Testis (tissue), 3 donors: ENCODE data around the gene SMOC2. TPM values are rescaled to one million over a fixed set of nuclear protein-coding genes. Genes with fewer than 3 reads are reported as not detected.

Experiments
- DNase-seq: peaks from one replicate; pipeline ENCODE4 v3.0.0-alpha.2; 2019
- H3K27ac ChIP-seq, 2 donors: fragments of 200-600 bp; sonication (generic); one replicate each; pipeline ENCODE4 v1.5.1; 2019
- H3K27me3 ChIP-seq: fragments of 200-600 bp; sonication (generic); one replicate; pipeline ENCODE4 v1.5.1; 2019
- H3K36me3 ChIP-seq: fragments of 200-600 bp; sonication (generic); one replicate; pipeline ENCODE4 v1.5.1; 2017; ENCODE audit warnings: low read depth; ENCODE audit errors: missing control alignments
- H3K4me1 ChIP-seq: fragments of 200-600 bp; sonication (generic); one replicate; pipeline ENCODE4 v1.5.1; 2019
- H3K4me3 ChIP-seq, 2 donors: fragments of 200-600 bp; sonication (generic); one replicate each; pipeline ENCODE4 v1.5.1; 2017 to 2019
- H3K9me3 ChIP-seq: fragments of 200-600 bp; sonication (generic); one replicate; pipeline ENCODE4 v1.5.1; 2017
- POLR2A ChIP-seq: fragments of 450-650 bp; IDR thresholded peaks from one replicate; pipeline ENCODE4 v1.6.1; 2017; ENCODE audit warnings: antibody characterized with exemption, mild to moderate bottlenecking, moderate library complexity
- WGBS, 2 donors: methylation state at CpG; one replicate each; pipeline ENCODE4 v1.1.5; 2018; 5-methylcytosine and 5-hydroxymethylcytosine counted together
- intact Hi-C: fragments of 100-400 bp; cut with DNase I; formaldehyde crosslinking; loops from one replicate; pipeline ENCODE4 v1.15.1; 2023; ENCODE audit warnings: low total_unique reads
- polyA plus RNA-seq: library from polyadenylated mRNA; stranded (reverse); fragments of 350-450 nt; fragmentation: Illumina TruSeq; extraction: RNeasy Lipid Tissue Mini Kit (QIAGEN cat#74804); gene quantifications from one replicate; pipeline ENCODE4 v1.2.3, GENCODE V29; 2014; ENCODE audit warnings: low read depth, low replicate concordance; ENCODE audit not compliant: insufficient read depth
- total RNA-seq, 2 donors: library from RNA; depleted of rRNA; stranded (reverse); fragments of >200 nt; gene quantifications; one replicate each; pipeline ENCODE4 v1.2.3, GENCODE V29; 2016
- TF ChIP-seq, protein P1 (sequence below), 3 experiments: fragments of 450-650 bp in 2 of 3; fragments of 200-600 bp in 1 of 3; sonication (generic) in 1 of 3; IDR thresholded peaks; one replicate each; pipeline ENCODE4 v1.5.1; 2016 to 2019; ENCODE audit warnings: antibody characterized with exemption in 3 of 3, mild to moderate bottlenecking in 2 of 3, moderate library complexity in 1 of 3

The SMOC2 gene
- total and polyA plus RNA-seq, 3 donors from 2014 or later = 78.4 to 140 (median 110) TPM

DNA sequence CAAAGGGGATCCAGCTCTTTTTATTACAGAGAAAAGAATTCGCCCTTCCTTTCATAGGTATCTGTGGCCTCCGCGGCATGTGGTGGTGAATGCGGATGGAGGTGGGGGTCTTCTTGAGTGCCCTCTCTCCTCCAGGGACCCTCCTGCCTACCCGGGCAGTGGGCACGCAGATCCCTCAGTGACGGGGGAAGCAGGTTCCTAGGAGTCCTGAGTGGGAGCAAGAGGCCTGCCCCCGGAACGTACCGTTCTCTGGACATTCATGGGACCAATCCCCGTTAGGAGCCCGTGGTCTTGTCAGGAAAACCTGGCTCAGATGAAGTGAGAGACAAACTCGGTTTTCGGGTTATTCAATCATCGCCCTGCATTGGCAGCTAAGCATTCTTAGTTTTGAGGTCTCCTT is 56.4 kb downstream of the SMOC2 start:
- 91 to 94% methylated on average over 9 to 15 of the region's 15 CpGs for WGBS, 2 donors
- Histone ChIP-seq H3K27ac (no peak overlapping the region), H3K27me3 (no peaks in the 10 kb centered on the region), H3K9me3 (no peaks in the 10 kb centered on the region), H3K36me3 (no peaks in the 10 kb centered on the region), H3K4me1 (peaks cover 4% of the 10 kb centered on the region), H3K4me3 (no peak overlapping the region)
- intact Hi-C loops = no loop called here
- TF ChIP-seq, protein P1, sequence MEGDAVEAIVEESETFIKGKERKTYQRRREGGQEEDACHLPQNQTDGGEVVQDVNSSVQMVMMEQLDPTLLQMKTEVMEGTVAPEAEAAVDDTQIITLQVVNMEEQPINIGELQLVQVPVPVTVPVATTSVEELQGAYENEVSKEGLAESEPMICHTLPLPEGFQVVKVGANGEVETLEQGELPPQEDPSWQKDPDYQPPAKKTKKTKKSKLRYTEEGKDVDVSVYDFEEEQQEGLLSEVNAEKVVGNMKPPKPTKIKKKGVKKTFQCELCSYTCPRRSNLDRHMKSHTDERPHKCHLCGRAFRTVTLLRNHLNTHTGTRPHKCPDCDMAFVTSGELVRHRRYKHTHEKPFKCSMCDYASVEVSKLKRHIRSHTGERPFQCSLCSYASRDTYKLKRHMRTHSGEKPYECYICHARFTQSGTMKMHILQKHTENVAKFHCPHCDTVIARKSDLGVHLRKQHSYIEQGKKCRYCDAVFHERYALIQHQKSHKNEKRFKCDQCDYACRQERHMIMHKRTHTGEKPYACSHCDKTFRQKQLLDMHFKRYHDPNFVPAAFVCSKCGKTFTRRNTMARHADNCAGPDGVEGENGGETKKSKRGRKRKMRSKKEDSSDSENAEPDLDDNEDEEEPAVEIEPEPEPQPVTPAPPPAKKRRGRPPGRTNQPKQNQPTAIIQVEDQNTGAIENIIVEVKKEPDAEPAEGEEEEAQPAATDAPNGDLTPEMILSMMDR (IDR thresholded peaks at IDR 0.05) = no peak
- no peak for TF ChIP-seq POLR2A
- DNase-seq = no peak

- intact Hi-C loops = no loop called here
- Histone ChIP-seq H3K4me1 (peaks cover 4% of the 10 kb centered on the region), H3K27me3 (no peaks in the 10 kb centered on the region), H3K36me3 (no peaks in the 10 kb centered on the region), H3K9me3 (no peaks in the 10 kb centered on the region), H3K27ac (no peak overlapping the region), H3K4me3 (no peak overlapping the region)
- 87 to 89% methylated on average over 12 to 14 of the region's 14 CpGs for WGBS, 2 donors
- DNase-seq = no peak
- TF ChIP-seq, protein P1 (IDR thresholded peaks at IDR 0.05) = no peak
- TF ChIP-seq POLR2A = no peak
These were observed 57.3 kb downstream of the SMOC2 start for GRCh38 chr6:168498161-168498843.

GRCh38 chr6:168499045-168499650 is 58.2 kb downstream of the SMOC2 start:
- DNase-seq = no peak
- H3K36me3 ChIP-seq = no peaks in the 10 kb centered on the region
- H3K27me3 ChIP-seq = no peaks in the 10 kb centered on the region
- H3K4me1 ChIP-seq = peaks cover 4% of the 10 kb centered on the region
- no peak overlapping the region for H3K4me3 ChIP-seq
- TF ChIP-seq, protein P1 (IDR thresholded peaks at IDR 0.05) = no peak
- TF ChIP-seq POLR2A = no peak
- no peak overlapping the region for H3K27ac ChIP-seq
- H3K9me3 ChIP-seq = no peaks in the 10 kb centered on the region
- intact Hi-C loops = no loop called here
- 86 to 90% methylated on average over 13 of the region's 13 CpGs for WGBS, 2 donors

DNA sequence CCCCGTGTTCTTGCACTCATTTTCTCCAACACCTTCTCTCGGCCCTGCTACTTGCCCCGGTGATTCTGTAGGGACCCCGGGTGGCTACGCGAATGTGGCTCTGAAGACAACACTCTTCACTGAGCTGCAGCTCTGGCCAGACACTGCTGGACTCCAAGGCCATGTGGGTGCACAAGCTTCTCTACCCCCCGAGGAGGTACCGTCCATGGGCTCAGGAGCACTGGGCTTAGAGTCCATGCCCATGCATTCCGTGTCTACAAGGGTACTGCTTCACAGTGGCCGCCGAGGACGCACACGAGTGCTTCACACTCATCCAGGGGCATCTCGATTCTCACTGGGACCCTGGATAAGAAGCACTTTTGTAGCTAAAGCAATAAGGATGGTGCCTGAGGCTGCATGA is 59.5 kb downstream of the SMOC2 start:
- Histone ChIP-seq H3K27me3 (no peaks in the 10 kb centered on the region), H3K4me1 (peaks cover 4% of the 10 kb centered on the region), H3K36me3 (no peaks in the 10 kb centered on the region), H3K9me3 (no peaks in the 10 kb centered on the region), H3K4me3 (no peak overlapping the region), H3K27ac (no peak overlapping the region)
- TF ChIP-seq POLR2A = no peak
- TF ChIP-seq, protein P1 (IDR thresholded peaks at IDR 0.05) = no peak
- intact Hi-C loops = loop anchor here (5.0 kb wide), 1 partner anchor 453 kb away; no protein-coding TSS in a partner anchor
- WGBS, 2 donors = 90 to 92% methylated on average over 13 to 14 of the region's 14 CpGs
- no peak for DNase-seq
